DMS53 treated with DMSO at 0.1 percent for 48 hours (cell line): ENCODE results near the gene ZC3H18.
A peak's percentile ranks its signal among the peaks of the same experiment; 100 is the strongest.

Experiments used
- DNase-seq: peaks from one replicate; lab custom pipeline; 2025; ENCODE audit not compliant: unreplicated experiment; lab: John Stamatoyannopoulos, UW

The ZC3H18 gene

GRCh38 chr16:88636488-88637265 lies 66.5 kb downstream of the ZC3H18 start:
- no peak for DNase-seq

GRCh38 chr16:88638323-88639230 lies 68.4 kb downstream of the ZC3H18 start, which contains the start of gene IL17C:
IL17C (plus strand) TSS chr16:88638572; CDS start chr16:88638642, 70 bp downstream.
- peak; percentile 72 for DNase-seq

GRCh38 chr16:88639231-88640038 lies 69.2 kb downstream of the ZC3H18 start:
- DNase-seq: peak; percentile 62

- no peak for DNase-seq
Measured at GRCh38 chr16:88640039-88640495, 69.9 kb downstream of the ZC3H18 start.

GRCh38 chr16:88640498-88641247 lies 70.5 kb downstream of the ZC3H18 start:
- no peak for DNase-seq

GRCh38 chr16:88642881-88643643 lies 72.9 kb downstream of the ZC3H18 start:
- no peak for DNase-seq

- no peak for DNase-seq
Measured at GRCh38 chr16:88643644-88643932, 73.4 kb downstream of the ZC3H18 start.

- DNase-seq: no peak
Measured at GRCh38 chr16:88645455-88645854, 75.3 kb downstream of the ZC3H18 start.

- no peak for DNase-seq
Measured at GRCh38 chr16:88645941-88646340, 75.7 kb downstream of the ZC3H18 start.

GRCh38 chr16:88646345-88647034 lies 76.3 kb downstream of the ZC3H18 start:
- no peak for DNase-seq

- DNase-seq: no peak
Measured at GRCh38 chr16:88647178-88648070, 77.2 kb downstream of the ZC3H18 start.

GRCh38 chr16:88649195-88649923 lies 79.2 kb downstream of the ZC3H18 start:
- DNase-seq: no peak

GRCh38 chr16:88649924-88650748 lies 79.9 kb downstream of the ZC3H18 start:
- DNase-seq: no peak

GRCh38 chr16:88650749-88651275 lies 80.6 kb downstream of the ZC3H18 start, which contains the start of gene CYBA:
CYBA (minus strand) TSS chr16:88651053; CDS start chr16:88651013, 40 bp downstream.
- DNase-seq: peak; percentile 65

GRCh38 chr16:88651276-88651988 lies 81.2 kb downstream of the ZC3H18 start:
- DNase-seq: peak; percentile 60
